GM21529 (cell line): ENCODE results near the gene TPK1.

ENCODE experiments used
- ATAC-seq: cut with Tn5 transposase; IDR thresholded peaks from one replicate; pipeline ENCODE4 v1.9.1; 2021; ENCODE audit not compliant: unreplicated experiment

The TPK1 gene

DNA sequence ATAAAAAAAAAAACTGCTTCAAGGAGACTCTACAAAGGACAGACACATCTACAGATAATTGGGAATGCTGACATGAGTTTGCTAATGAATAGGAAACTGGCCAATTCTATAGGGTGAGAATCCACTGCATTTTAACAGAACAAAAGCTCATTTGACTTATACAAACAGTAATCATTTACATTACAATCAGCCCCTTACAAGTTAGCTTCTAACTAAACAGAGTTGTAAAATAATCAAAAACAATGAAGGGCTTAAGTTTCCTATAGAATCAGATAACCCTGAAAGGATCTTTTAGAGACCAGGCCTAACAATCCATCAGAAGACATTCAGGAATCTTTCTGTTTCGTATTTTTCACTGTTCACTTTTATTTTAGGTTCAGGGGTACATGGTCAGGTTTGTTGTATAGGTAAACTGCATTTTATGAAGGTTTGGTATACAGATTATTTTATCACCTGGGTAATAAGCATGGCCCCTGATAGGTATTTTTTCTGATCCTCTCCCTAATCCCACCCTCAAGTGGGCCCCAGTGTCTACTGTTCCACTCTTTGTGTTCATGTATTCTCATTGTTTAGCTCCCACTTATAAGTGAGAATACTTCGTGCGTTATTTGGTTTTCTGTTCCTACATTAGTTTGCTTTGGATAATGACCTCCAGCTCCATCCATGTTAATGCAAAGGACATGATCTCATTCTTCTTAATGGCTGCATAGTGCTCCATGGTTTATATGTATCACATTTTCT, 301.0 kb downstream of the TPK1 start:
- ATAC-seq = no peak

DNA sequence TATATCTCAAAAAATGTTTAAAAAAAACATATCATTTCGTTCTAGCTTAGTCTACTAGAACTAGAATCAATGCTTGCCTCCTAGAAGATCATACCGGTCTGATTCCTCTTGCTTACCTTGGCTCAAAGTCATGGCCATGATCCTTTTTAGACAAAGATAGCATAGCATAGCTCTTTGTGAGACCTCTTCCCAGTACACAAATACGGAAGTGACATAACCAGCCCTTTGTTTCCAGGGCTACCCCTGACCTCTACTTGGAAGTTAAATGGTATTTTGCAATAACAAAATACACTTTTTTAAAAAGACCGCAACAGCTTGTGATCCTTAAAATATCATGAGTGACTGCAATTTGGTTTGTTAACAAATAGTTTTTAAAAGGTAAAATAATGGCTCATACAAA, 301.7 kb downstream of the TPK1 start:
- ATAC-seq = no peak

DNA sequence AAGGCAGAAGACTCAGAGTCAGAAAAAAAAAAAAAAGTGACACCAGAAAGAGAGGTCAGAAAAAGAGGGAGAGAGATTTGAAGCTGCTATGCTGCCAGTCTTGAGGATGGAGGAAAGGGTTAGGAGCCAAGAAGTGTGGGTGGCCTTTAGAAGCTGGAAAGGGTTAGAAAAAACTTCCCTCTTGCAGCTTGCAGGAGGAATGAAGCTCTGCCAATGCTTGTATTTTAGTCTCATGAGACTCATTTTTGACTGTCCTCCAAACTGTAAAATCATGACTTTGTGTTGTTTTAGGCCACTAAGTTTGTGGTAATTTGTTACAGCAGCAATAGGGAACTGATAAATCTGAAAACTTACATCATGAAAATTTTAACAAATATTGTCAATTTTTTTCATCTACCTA, 304.7 kb downstream of the TPK1 start:
- ATAC-seq = no peak

DNA sequence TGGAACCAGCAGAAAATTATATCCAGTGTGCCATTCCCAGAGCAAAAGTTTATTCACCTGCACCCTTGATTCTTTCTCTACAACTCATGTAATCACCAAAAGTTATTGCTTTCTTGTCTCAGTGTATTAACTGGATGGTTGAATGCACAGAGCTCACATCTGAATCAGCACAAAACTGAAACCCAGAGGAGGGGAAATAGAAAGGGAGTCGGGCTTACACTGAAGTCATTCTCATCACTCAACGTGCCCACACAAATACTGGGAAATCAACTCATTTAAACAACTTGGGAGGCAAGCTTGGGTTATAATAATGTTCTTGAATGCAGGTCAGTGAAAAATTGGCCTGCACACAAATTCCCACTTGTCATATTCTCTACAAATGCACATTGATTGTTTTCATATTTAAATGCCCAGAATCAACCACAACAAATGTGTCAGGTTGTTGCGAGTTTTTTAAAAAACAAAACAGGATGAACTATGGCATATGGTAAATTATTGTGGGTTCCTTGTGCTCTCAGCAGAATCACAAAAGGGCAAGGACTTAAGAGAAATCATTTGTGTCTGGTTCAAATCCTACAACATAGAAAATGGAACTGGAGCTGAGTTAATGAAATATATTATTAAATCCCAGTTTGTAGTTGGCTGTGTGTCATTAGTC, 306.5 kb downstream of the TPK1 start:
- peak; percentile 100 for ATAC-seq

DNA sequence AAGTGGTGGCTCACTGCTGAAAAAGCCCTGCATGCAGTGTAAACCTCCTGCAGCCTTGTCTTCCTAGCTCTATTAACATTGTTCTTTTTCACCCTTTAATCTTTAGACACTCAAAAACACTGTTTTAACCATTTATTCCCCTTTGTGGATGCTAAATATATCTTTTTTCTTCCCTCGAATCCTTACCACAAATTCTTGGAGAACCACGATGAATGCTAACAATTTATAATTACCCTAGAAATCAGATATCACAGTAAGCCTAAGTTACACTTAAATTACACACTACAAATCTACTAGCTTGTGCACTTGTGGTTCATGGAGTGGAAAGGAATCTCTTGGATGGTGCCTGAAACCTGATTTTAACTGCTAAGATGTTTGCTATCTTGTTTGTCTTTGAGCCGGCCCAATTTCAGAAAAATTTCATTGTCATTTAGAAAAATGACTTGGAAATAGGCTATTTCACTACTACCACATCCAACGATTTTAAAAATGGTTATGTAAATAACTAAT, 307.3 kb downstream of the TPK1 start:
- no peak for ATAC-seq

DNA sequence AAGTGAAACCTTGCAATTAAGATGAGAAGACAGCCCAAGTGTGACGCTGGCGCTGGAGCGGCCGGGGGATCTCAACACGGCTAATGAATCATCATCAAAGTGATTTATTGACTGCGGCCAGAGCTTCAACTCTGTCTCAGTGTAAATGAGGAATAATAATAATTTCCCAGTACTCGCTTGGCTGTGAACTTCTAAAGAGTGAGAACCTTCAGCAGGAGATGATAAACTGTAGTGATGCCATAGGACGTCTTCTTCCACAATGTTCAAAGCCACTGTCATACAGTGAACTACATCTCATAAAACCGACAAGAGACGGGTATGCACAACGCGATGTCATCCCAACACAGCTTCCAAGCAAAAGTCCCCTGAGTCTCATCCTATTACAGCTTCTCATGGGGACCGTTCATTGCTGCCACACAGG, 308.8 kb downstream of the TPK1 start:
- ATAC-seq = no peak

DNA sequence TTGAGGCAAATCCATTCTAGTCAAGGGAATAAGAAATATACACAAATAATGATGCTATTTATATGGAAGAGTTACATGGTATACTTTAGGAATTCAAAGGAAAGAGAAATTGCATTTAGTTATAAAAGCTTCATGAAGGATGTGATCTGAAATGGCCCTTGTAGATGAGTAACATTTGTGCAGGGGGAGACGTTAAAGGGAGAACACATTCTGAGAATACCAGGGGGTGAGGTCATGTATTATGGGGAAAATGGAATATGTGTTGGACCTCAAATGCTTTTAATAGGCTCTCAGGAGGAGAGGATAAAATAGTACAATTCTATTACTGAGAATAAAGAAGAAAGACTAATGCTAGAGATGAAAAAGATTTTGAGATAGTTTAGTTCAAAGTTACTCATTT, 309.9 kb downstream of the TPK1 start:
- no peak for ATAC-seq

DNA sequence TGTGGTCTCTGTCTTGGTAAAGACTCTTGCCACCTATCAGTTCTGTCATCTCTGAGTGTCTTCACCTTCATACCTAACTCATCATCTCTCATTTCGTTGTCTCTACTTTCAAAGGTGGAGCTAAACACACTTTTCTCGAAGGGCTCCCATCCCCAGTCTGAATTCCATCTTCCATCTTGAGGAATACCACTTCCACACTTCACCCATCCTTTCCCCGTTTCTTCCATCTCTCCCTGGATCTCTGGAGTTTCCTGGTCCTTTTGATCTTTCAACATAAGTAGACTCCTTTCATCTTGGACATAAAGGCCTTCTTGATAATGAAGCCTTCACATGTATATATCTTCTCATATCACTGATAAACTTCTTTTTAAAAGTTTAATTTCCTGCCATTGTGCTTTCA, 311.6 kb downstream of the TPK1 start:
- ATAC-seq = no peak

DNA sequence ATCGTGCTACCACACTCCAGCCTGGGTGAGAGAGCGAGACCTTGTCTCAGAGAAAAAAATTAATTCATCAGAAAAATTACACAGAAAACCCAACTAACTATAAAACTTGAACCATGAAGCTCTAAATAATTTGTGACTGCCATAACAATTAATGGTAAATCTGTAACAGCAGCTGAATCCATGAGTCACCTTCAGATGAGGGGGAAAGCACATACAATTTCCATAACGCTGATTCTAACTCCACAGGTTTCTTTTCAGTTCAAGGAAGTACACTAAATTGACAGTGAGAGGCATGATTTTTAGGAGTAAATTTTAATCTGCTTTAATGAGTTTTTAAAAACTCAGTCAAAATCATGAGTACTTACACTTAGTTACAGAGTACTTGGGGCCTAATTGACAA, 312.2 kb downstream of the TPK1 start:
- no peak for ATAC-seq

DNA sequence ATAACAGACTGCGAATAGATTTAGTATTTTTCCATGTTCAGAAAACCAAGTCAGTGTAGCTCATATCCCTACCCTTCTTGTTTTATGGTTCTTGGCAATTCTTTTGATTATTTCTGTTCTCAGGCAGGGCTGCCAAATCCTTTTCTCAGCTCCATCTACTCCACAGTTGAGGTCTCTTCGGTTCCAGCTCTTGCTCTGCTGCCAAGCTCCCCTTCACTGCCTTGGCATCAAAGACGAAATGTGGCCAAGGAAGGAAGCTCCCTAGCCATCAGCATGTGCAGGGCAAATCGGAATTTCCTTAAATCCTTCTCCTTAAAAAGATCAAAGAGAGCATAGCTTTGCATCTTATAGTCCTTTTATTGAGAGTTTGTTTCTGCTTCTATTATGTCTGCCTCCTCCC, 315.9 kb downstream of the TPK1 start:
- no peak for ATAC-seq

DNA sequence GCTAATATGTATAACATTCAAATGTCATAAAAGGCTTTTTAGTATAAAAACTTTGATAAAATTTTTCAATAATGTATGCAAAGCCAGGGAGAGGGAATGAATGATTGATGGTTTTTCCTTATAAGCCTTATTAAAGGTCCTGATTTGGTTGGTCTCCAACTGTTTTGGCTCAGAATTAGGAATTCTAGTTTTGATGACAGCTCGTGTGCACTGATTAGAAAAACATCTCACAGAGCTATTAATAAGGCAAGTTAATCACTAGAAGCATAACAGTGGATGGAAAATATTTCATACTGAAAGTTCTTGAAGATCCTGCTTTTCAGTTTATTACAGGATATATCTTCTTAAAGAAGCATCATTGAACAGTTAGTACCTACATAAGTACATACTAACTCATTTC, 317.5 kb downstream of the TPK1 start:
- no peak for ATAC-seq

DNA sequence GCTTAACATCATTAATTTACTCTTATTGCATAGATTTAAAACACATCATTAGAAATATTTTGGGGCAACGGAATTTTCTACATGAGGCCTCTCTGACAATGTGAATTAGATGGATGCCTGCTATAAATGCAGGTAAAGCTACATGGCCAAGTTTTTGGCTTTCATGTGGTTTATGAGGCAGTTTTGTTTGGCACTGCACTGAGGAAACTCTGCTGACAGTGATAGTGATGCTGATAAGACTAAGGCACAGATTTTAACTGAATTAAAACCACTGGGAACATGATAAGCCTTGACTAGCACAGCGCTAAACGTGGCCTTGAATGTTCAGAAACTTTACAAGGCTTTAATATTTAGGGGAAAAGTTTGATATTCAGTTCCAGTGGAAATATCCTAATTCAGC, 318.1 kb downstream of the TPK1 start:
- ATAC-seq = no peak

DNA sequence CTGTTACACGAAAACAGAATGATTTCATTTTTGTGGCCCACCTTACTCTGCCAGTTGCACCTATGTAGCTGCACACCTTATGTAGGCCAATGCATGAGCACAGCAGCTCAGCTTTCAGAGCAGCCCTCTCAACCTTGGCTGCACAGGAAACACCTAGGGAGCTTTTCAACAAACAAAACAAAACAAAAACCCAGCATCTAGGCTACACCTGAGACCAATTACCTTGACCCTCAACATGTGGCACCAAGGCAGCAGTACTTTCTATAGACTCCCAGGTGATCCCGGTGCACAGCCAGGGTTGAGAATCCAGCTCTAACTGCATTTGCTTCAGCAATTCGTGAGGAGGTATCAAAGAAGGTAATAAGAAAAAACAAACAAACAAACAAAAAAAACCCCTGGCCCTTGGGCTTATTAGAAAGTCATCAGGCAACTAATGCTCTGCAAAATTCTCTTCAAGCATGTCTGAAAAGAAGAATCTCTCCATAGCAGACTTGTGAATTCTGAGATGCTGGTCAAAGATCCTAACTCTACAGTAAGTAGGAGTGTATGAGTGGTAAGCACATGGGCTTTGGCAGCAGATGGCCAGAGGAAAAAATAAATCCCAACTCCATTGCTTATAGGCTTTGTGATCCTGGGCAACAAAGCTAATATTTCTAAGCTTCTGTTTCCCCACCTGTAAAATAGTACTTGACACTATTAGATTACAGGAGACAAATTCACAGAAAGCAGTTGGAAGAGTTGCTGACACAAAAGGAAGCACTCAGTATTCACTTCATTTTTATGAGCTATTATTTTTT, 318.9 kb downstream of the TPK1 start:
- ATAC-seq = no peak

DNA sequence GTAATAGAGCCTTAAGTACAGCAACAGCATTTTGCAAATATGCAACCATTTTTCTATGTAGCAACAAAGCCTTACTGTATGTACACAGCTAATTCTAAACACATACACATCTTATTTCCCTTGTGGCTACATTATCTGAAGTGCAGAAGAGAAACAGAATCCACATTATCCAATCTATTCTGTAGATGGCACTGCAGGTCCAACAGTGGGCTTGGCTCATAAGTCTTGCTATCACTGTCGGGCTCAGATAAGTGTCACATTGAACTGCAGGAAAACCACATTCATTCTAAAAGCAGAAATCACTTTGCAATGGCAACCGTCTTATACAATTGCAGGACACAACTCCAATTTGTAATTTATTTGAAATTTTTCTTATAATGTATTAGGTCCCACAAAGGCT, 322.5 kb downstream of the TPK1 start:
- ATAC-seq = peak; percentile 38

DNA sequence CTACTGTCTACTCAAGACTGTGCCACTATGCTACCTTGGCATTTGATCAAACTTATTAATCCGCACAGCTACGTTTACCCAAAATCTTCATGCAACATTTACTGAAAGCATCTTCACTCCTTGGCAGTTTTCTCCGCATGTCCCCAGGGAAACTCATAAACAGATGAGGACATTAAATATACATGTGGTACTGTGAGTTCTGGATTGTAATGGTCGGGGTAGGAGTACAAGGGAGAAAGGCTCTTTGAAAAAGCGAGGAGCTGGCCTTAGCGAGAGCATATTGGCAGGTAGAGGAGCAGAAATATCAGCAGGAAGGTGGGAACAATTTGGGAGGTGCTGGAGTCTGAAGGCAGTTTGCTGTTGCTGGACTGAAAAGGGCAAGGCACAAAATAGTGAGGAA, 325.2 kb downstream of the TPK1 start:
- no peak for ATAC-seq

DNA sequence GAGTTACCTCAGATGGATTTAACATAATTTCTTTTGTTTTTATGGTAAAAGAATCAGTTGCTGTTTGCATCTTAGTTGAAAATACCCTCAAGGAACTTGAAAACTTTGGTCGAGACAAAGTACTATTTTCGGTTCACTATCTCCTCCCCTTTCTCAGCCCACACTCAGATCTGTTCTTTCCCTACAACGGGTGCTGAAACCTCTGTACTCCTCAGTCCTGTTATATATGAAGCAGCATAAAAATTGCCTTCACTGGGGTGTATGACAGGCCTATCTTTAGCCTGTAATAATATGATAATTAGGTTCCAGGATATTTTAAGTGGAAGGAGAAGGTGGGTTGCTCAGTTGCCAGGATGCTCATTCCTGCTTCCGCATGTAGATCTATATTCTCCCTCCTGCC, 327.2 kb downstream of the TPK1 start:
- ATAC-seq = peak; percentile 99

DNA sequence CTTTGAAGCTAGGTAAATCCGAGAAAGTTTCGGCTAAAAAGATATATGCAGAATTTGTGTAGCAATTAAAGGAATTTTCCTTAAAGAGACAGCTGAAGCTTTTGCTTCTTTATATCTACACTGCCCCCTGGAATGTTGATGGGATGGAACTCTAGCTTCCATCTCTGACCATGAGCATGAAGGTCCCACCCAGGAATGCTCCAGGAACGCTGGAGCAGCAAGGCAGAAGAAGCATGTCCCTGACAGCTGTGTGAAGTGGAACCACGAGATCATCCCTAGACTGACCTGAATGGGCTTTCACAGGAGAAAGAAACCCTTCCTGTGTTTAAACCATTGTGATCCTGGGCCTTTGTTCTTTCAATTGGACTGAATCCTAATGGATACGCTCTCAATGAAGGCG, 332.6 kb downstream of the TPK1 start:
- no peak for ATAC-seq

DNA sequence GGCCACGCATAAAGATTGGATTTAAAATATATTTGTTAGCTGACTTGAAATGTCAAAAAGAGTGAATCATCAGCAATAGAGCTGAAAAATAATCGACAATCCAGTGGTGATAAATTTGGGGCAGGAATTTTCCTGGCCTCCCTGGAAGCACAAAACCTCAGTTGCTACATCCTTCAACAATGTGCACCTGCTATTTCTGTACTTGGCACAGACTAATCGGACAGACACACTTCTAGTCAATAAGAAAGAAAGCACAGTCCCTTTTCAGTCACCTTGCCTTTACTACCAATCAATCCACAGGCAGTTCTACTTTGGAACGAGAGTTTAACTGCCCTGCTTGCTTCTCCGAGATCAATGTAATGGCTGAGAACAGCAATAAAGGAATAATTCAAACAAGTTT, 335.6 kb downstream of the TPK1 start:
- ATAC-seq = no peak

DNA sequence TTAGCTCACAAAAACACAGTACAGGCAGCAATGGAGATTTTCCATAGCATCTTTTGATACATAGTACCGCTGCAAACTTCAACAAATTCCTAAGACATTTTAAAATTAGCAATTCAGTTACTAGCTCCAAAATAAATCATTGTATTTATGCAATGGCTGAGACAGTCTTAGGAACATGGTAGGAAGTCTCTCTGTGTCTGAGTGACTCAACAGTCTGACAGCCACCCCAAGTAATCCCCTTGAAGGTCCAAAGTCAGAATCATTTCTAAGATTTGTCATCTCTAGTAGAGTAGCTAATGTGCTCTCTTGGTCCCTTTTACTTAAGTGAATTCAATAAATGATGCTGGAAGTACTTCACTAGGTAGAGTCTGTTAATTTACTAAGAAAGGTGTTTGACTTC, 338.6 kb downstream of the TPK1 start:
- no peak for ATAC-seq

DNA sequence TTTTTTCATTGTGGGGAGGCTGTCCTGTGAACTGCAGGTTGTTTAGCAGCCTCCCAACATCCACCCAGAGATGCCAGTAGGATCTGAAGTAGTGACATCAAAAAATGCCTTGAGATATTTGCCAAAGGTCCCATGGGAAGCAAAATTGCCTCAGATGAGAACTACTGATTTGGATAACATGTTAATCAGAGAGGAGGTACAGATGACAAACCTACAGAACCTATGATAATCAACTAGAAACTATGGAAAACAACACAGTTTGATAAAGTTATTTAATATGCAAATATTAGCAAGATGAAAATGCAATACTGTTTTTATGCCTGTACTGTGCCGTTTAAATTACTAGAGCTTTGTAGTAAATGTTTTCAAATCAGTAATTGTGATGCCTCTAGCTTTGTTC, 341.5 kb downstream of the TPK1 start:
- no peak for ATAC-seq

DNA sequence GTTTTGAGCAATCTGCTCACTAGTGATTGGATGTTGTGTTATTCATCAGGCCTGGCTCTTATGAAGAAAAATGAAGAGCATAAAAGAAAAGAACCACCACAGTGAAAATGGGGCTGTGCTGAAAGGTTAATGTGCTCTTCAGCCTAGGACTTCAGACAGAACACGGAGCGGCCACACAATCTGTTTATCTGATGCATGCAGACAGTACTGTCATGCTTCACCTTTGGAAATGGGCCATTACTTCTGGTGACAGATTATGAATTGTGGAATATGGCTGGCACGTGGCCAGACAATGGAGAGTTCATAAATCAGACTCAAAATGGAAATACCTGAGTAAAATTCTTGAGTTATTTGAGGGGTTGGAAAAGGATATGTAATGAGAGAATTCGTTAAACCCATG, 346.3 kb downstream of the TPK1 start:
- no peak for ATAC-seq

DNA sequence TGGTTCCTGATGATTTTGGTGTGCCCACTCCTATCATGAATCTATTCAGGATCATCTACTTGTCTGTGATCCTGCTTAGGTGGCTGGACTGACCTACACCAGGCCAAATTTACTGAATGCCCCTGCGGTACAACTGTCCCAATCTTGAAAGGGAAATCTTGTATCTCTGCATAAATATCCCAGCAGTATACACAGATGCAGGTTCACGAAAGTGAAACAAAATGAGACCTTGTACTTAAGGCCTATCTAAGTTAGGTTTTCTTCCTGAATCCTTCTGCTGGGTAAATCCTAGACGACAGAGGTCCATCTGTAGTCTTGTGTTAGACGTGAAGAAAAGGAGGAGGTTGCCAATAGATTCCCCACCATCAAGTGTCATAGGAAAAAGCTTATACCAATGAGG, 346.9 kb downstream of the TPK1 start:
- no peak for ATAC-seq
